Measurements from ENCODE around the gene CNTF. TPM values are rescaled to one million over a fixed set of nuclear protein-coding genes. Genes with fewer than 3 reads are reported as not detected.

Gene CNTF
- total and polyA plus RNA-seq, 10 of the 15 experiments (the other 5 are each of a cell fraction or from before 2014, with no cell fraction given) = 0.16 to 2.3 (median 0.73) TPM

- ChIA-PET SMC1A (ENCODE audit: uncharacterized antibody, unreplicated experiment) (interaction anchor here (0.6 to 1.8 kb wide), 12 partner anchors 17 to 630 kb away, joined by 3 to 8 read pairs (median 3); partner anchors contain the start of gene LPXN), RAD21 (ENCODE audit: unreplicated experiment) (interaction anchor here (0.8 to 3.8 kb wide), 5 partner anchors 25 to 406 kb away, joined by 3 to 13 read pairs (median 4); no protein-coding TSS in a partner anchor), CTCF (interaction anchor here (0.7 to 5.7 kb wide), 20 partner anchors 11 to 505 kb away, joined by 3 to 49 read pairs (median 4); no protein-coding TSS in a partner anchor), POLR2A (interaction anchor here (0.8 to 1.3 kb wide), 2 partner anchors 11 to 76 kb away, joined by 3 to 4 read pairs; no protein-coding TSS in a partner anchor)
- Histone ChIP-seq H2AFZ (ENCODE audit: control insufficient read depth, low read depth, low read length) (no peak overlapping the region), H3K9me3 (replicated peaks; ENCODE audit: control insufficient read depth, insufficient read depth, low read length) (no peaks in the 10 kb centered on the region), H4K20me1 (ENCODE audit: control insufficient read depth, insufficient read depth) (no peaks in the 10 kb centered on the region), H3K79me2 (ENCODE audit: control insufficient read depth, insufficient read depth, low read length) (no peaks in the 10 kb centered on the region), H3K9ac (ENCODE audit: control insufficient read depth, insufficient read depth, low read length) (no peak overlapping the region), H3K36me3 (ENCODE audit: control insufficient read depth in 2 of 2, insufficient read depth in 2 of 2, low read length in 1 of 2) (no peaks in the 10 kb centered on the region), H3K4me3 (no peak overlapping the region), H3K4me2 (ENCODE audit: control insufficient read depth, insufficient read depth) (no peak overlapping the region), H3K27ac (ENCODE audit: control insufficient read depth, insufficient read depth) (no peak overlapping the region), H3K4me1 (ENCODE audit: control insufficient read depth, insufficient read depth, low read length) (peaks cover 4% of the 10 kb centered on the region; the same call in 1 of the 2 replicates), H3K27me3 (replicated peaks in 1 of 2; ENCODE audit: control insufficient read depth in 2 of 2, insufficient read depth in 2 of 2, low read length in 1 of 2) (no peaks in the 10 kb centered on the region)
- TF ChIP-seq ZNF592 (IDR thresholded peaks at IDR 0.05) = no peak
- no peak for TF ChIP-seq ZBTB11 (CRISPR knock-in tag; IDR thresholded peaks at IDR 0.05)
- TF ChIP-seq RFX5 (IDR thresholded peaks at IDR 0.05; ENCODE audit: low read depth, low read length) = no peak
- no peak for TF ChIP-seq PAX5 (IDR thresholded peaks at IDR 0.05; ENCODE audit: borderline replicate concordance, low read depth, low read length)
- WGBS (ENCODE audit: insufficient coverage, insufficient replicate concordance, low lambda C conversion rate, missing lambda C conversion rate) = 60% methylated on average over 2 of the region's 2 CpGs
- ATAC-seq (no peak), FAIRE-seq (no peak), DNase-seq (ENCODE audit: low read depth, low spot score) (no peak)
- no TSS peak for BruUV-seq (replicated peaks)
- intact Hi-C loops (cut with micrococcal nuclease; ENCODE audit: unreplicated experiment) (loop anchor here (5.0 kb wide), 1 partner anchor 404 kb away; no protein-coding TSS in a partner anchor), in situ Hi-C loops (cut with MboI) (loop anchor here (5.0 to 10.0 kb wide), 2 partner anchors 134 to 502 kb away; no protein-coding TSS in a partner anchor)
Measured at GRCh38 chr11:58652726-58653280, 30.3 kb downstream of the CNTF start.

Data from GM12878 (cell line).